MCF 10A (cell line): ENCODE results near the gene UGT2A2. TPM values are rescaled to one million over a fixed set of nuclear protein-coding genes. Genes with fewer than 3 reads are reported as not detected.
A peak's percentile ranks its signal among the peaks of the same experiment; 100 is the strongest.

ENCODE experiments used
- BruUV-seq: library from RNA; stranded (reverse); fragments of 400-500 nt; replicated peaks from 2 replicates; lab custom pipeline; 2021; lab: Mats Ljungman, UMichigan
- CTCF ChIA-PET: fragments of 300-600 bp; sonication (Branson Sonifier 250); formaldehyde crosslinking; extraction: SDS; loops from one replicate; lab custom pipeline; 2021; ENCODE audit warnings: antibody characterized with exemption, inconsistent platforms; lab: Yijun Ruan, JAX
- POLR2A ChIA-PET: fragments of 300-600, 350-650 bp; sonication (Branson Sonifier 250); formaldehyde crosslinking; extraction: SDS; loops from one replicate; lab custom pipeline; 2020; ENCODE audit warnings: antibody characterized with exemption, inconsistent platforms; lab: Yijun Ruan, JAX
- DNase-seq: peaks from one replicate; pipeline ENCODE4 v3.0.0-alpha.2; 2018; ENCODE audit not compliant: unreplicated experiment
- H3K27ac Mint-ChIP-seq: one replicate; pipeline ENCODE4 v1.8.0; 2022; ENCODE audit warnings: mild to moderate bottlenecking, low read depth, mixed read lengths; ENCODE audit not compliant: unreplicated experiment
- H3K27me3 Mint-ChIP-seq: one replicate; pipeline ENCODE4 v1.8.0; 2022; ENCODE audit warnings: mixed read lengths; ENCODE audit not compliant: insufficient read depth, unreplicated experiment
- H3K36me3 Mint-ChIP-seq: one replicate; pipeline ENCODE4 v1.8.0; 2022; ENCODE audit warnings: mild to moderate bottlenecking, moderate library complexity, mixed read lengths; ENCODE audit not compliant: insufficient read depth, unreplicated experiment
- H3K4me1 Mint-ChIP-seq: one replicate; pipeline ENCODE4 v1.8.0; 2022; ENCODE audit warnings: mixed read lengths; ENCODE audit not compliant: insufficient read depth, unreplicated experiment
- H3K4me3 Mint-ChIP-seq: one replicate; pipeline ENCODE4 v1.8.0; 2022; ENCODE audit warnings: mild to moderate bottlenecking, moderate library complexity, mixed read lengths; ENCODE audit not compliant: unreplicated experiment
- H3K9me3 Mint-ChIP-seq: one replicate; pipeline ENCODE4 v1.8.0; 2022; ENCODE audit warnings: mixed read lengths; ENCODE audit not compliant: unreplicated experiment
- CTCF ChIP-seq: fragments of 200-600 bp; IDR thresholded peaks from one replicate; pipeline ENCODE4 v1.8.0; 2022; ENCODE audit warnings: antibody characterized with exemption, mild to moderate bottlenecking; ENCODE audit not compliant: unreplicated experiment
- intact Hi-C: fragments of 100-400 bp; cut with micrococcal nuclease; formaldehyde crosslinking; loops from 2 replicates; pipeline ENCODE4 v1.14.1; 2022
- total RNA-seq: library from RNA; stranded (reverse); gene quantifications from 2 replicates; pipeline ENCODE4 v1.2.3, GENCODE V29; 2022

UGT2A2 gene
- total RNA-seq, 1 experiment from 2014 or later = not detected

- Mint-ChIP-seq H3K9me3 (no peaks in the 10 kb centered on the region), H3K4me1 (peaks cover 11% of the 10 kb centered on the region), H3K27ac (no peak overlapping the region), H3K4me3 (no peak overlapping the region), H3K36me3 (no peaks in the 10 kb centered on the region), H3K27me3 (peaks cover 9% of the 10 kb centered on the region)
- no peak for TF ChIP-seq CTCF
- no TSS peak for BruUV-seq
- intact Hi-C loops = no loop called here
- ChIA-PET CTCF (no interaction called here), POLR2A (no interaction called here)
- DNase-seq = no peak
Measured at GRCh38 chr4:69649629-69650028, 10.2 kb upstream of the UGT2A2 start.

- H3K27ac Mint-ChIP-seq = no peak overlapping the region
- H3K4me3 Mint-ChIP-seq = no peak overlapping the region
- intact Hi-C loops = no loop called here
- TF ChIP-seq CTCF = no peak
- H3K9me3 Mint-ChIP-seq = no peaks in the 10 kb centered on the region
- peaks cover 13% of the 10 kb centered on the region for H3K27me3 Mint-ChIP-seq
- BruUV-seq = no TSS peak
- ChIA-PET POLR2A (no interaction called here), CTCF (no interaction called here)
- H3K36me3 Mint-ChIP-seq = no peaks in the 10 kb centered on the region
- peaks cover 11% of the 10 kb centered on the region for H3K4me1 Mint-ChIP-seq
- DNase-seq = peak; percentile 6
Measured at GRCh38 chr4:69649207-69649606, 9.8 kb upstream of the UGT2A2 start.

- Mint-ChIP-seq H3K4me1 (peaks cover 6% of the 10 kb centered on the region), H3K27me3 (peaks cover 35% of the 10 kb centered on the region), H3K4me3 (no peak overlapping the region), H3K36me3 (no peaks in the 10 kb centered on the region), H3K27ac (no peak overlapping the region), H3K9me3 (no peaks in the 10 kb centered on the region)
- no peak for TF ChIP-seq CTCF
- POLR2A ChIA-PET = no interaction called here
- intact Hi-C loops = no loop called here
- CTCF ChIA-PET = interaction anchor here (0.6 kb wide), 1 partner anchor 941 kb away, joined by 3 read pairs; no protein-coding TSS in a partner anchor
- DNase-seq = no peak
- no TSS peak for BruUV-seq
Measured at GRCh38 chr4:69642961-69643360, 3.5 kb upstream of the UGT2A2 start.

GRCh38 chr4:69640289-69640688, 847 bp upstream of the UGT2A2 start:
- no TSS peak for BruUV-seq
- no peaks in the 10 kb centered on the region for H3K9me3 Mint-ChIP-seq
- no peak overlapping the region for H3K27ac Mint-ChIP-seq
- DNase-seq = peak; percentile 6
- H3K4me3 Mint-ChIP-seq = no peak overlapping the region
- intact Hi-C loops = no loop called here
- H3K4me1 Mint-ChIP-seq = peaks cover 6% of the 10 kb centered on the region
- H3K27me3 Mint-ChIP-seq = peaks cover 41% of the 10 kb centered on the region
- ChIA-PET CTCF (interaction anchor here (1.6 kb wide), 1 partner anchor 183 kb away, joined by 3 read pairs; no protein-coding TSS in a partner anchor), POLR2A (interaction anchor here (0.7 kb wide), 1 partner anchor 112 kb away, joined by 4 read pairs; no protein-coding TSS in a partner anchor)
- H3K36me3 Mint-ChIP-seq = no peaks in the 10 kb centered on the region
- TF ChIP-seq CTCF = no peak
